AG04449 (cell line): ENCODE measurements around the gene BACH2.
"Not testable (repeated sequence)": the region's sequence is repeated elsewhere in the genome, so short reads cannot be mapped to it uniquely, and the experiment has no call there.

ENCODE experiments used
- CTCF ChIA-PET: fragments of 350-600 bp; formaldehyde crosslinking; extraction: SDS; loops from one replicate; lab custom pipeline; 2021; ENCODE audit warnings: antibody characterized with exemption; lab: Yijun Ruan, JAX
- POLR2A ChIA-PET: fragments of 400-600, 350-600 bp; formaldehyde crosslinking; extraction: SDS; loops from one replicate; lab custom pipeline; 2020; ENCODE audit warnings: antibody characterized with exemption, inconsistent platforms; lab: Yijun Ruan, JAX
- DNase-seq: peaks from one replicate; pipeline ENCODE4 v3.0.0-alpha.2; 2010; ENCODE audit warnings: low read depth, low spot score
- H3K4me3 ChIP-seq: 2 replicates; pipeline ENCODE4 v1.5.1; 2011; ENCODE audit warnings: low read depth, mild to moderate bottlenecking, control low read depth, low read length
- CTCF ChIP-seq: IDR thresholded peaks from one replicate; pipeline ENCODE4 v1.5.1; 2011; ENCODE audit warnings: mild to moderate bottlenecking, moderate library complexity, low read length, control low read depth, inconsistent platforms; ENCODE audit not compliant: insufficient read depth; ENCODE audit errors: missing control alignments

The BACH2 gene

GRCh38 chr6:90173262-90173925 lies 123.2 kb downstream of the BACH2 start:
- POLR2A ChIA-PET, result no interaction called here
- CTCF ChIA-PET, result no interaction called here

GRCh38 chr6:90170601-90171000 lies 126.0 kb downstream of the BACH2 start:
- CTCF ChIA-PET, result no interaction called here
- no peak for DNase-seq
- H3K4me3 ChIP-seq, result no peak overlapping the region
- POLR2A ChIA-PET, result no interaction called here
- no peak for TF ChIP-seq CTCF

More at GRCh38 chr6:90173262-90173925, 123.2 kb downstream of the BACH2 start:
- H3K4me3 ChIP-seq, result no peak overlapping the region
- DNase-seq, result no peak
- no peak for TF ChIP-seq CTCF

- H3K4me3 ChIP-seq, result no peak overlapping the region
- ChIA-PET POLR2A (no interaction called here), CTCF (interaction anchor here (1.0 to 1.6 kb wide), 2 partner anchors 11 to 224 kb away, joined by 3 to 5 read pairs; no protein-coding TSS in a partner anchor)
- TF ChIP-seq CTCF, result no peak
- no peak for DNase-seq
Observed at GRCh38 chr6:90169374-90169773, 127.3 kb downstream of the BACH2 start.

- no peak overlapping the region for H3K4me3 ChIP-seq
- ChIA-PET POLR2A (no interaction called here), CTCF (interaction anchor here (1.0 to 1.6 kb wide), 2 partner anchors 11 to 225 kb away, joined by 3 to 5 read pairs; no protein-coding TSS in a partner anchor)
- no peak for TF ChIP-seq CTCF
- no peak for DNase-seq
Observed at GRCh38 chr6:90168693-90169131, 127.9 kb downstream of the BACH2 start.

GRCh38 chr6:90167514-90168379 lies 128.9 kb downstream of the BACH2 start:
- DNase-seq, result no peak
- ChIA-PET POLR2A (no interaction called here), CTCF (no interaction called here)
- no peak for TF ChIP-seq CTCF
- H3K4me3 ChIP-seq, result no peak overlapping the region

- POLR2A ChIA-PET, H3K4me3 ChIP-seq, DNase-seq, CTCF ChIA-PET: not testable (repeated sequence)
Observed at GRCh38 chr6:90166155-90166924, 130.3 kb downstream of the BACH2 start.
